Liver (tissue), 3 donors: ENCODE data around the gene UBALD1.

Source experiments
- EGR1 ChIP-seq, 2 donors: IDR thresholded peaks; 2 replicates each; pipeline ENCODE4 v1.6.1; 2016 to 2018; ENCODE audit warnings: antibody characterized with exemption in 2 of 2, low read depth in 2 of 2
- GABPA ChIP-seq, 2 donors: IDR thresholded peaks in 1 of 2; conservative IDR thresholded peaks in 1 of 2; 2 replicates each; pipeline ENCODE4 v1.6.1; 2016; ENCODE audit warnings: antibody characterized with exemption in 2 of 2, mild to moderate bottlenecking in 1 of 2, moderate library complexity in 1 of 2
- HNF4G ChIP-seq: IDR thresholded peaks from 2 replicates; pipeline ENCODE4 v1.6.1; 2016; ENCODE audit warnings: antibody characterized with exemption
- JUND ChIP-seq, 2 donors: IDR thresholded peaks; 2 replicates each; pipeline ENCODE4 v1.6.1; 2016; ENCODE audit warnings: antibody characterized with exemption in 2 of 2
- TF ChIP-seq, protein P1 (sequence below): fragments of 150-350 bp; IDR thresholded peaks from 2 replicates; pipeline ENCODE4 v1.5.1; 2017; ENCODE audit warnings: improper control_type of control experiment, low read depth, low read length; ENCODE audit not compliant: missing input control
- TF ChIP-seq, protein P2 (sequence below): IDR thresholded peaks from 2 replicates; pipeline ENCODE4 v1.6.1; 2016; ENCODE audit warnings: antibody characterized with exemption
- donor health status: healthy.
- donor health status: healthy.

DNA sequence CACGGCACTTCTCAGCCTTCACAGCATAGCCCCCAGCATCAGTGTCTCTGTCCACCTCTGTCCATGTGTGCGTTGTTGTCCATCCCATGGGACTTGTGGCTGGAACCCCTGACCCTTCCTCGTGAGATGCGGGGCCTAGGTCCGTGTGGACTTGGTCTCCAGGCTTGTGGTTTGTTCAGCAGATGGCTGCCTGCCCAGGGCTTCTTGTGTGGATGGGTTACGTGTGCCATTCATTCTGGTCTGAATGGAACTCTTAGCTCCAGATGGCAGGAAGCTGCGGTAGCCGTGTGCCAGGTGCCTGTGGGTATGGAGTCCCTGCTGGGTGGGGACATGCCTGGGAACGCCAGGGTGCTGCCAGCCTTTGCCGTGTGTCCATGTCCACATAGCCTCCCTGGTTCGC, 47.0 kb upstream of the UBALD1 start:
- TF ChIP-seq, protein P1, sequence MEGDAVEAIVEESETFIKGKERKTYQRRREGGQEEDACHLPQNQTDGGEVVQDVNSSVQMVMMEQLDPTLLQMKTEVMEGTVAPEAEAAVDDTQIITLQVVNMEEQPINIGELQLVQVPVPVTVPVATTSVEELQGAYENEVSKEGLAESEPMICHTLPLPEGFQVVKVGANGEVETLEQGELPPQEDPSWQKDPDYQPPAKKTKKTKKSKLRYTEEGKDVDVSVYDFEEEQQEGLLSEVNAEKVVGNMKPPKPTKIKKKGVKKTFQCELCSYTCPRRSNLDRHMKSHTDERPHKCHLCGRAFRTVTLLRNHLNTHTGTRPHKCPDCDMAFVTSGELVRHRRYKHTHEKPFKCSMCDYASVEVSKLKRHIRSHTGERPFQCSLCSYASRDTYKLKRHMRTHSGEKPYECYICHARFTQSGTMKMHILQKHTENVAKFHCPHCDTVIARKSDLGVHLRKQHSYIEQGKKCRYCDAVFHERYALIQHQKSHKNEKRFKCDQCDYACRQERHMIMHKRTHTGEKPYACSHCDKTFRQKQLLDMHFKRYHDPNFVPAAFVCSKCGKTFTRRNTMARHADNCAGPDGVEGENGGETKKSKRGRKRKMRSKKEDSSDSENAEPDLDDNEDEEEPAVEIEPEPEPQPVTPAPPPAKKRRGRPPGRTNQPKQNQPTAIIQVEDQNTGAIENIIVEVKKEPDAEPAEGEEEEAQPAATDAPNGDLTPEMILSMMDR = no peak
- TF ChIP-seq, protein P2, sequence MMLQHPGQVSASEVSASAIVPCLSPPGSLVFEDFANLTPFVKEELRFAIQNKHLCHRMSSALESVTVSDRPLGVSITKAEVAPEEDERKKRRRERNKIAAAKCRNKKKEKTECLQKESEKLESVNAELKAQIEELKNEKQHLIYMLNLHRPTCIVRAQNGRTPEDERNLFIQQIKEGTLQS = no peak
- TF ChIP-seq JUND (IDR thresholded peaks at IDR 0.05) (no peak), EGR1 (IDR thresholded peaks at IDR 0.05; ENCODE audit: low read depth in 2 of 2) (no peak), HNF4G (no peak), GABPA (IDR thresholded peaks at IDR 0.05 in 1 of 2, conservative IDR thresholded peaks at IDR 0.05 in 1 of 2) (no peak)
